Endothelial cell of umbilical vein (primary cell): ENCODE results near the gene ICAM1. TPM values are rescaled to one million over a fixed set of nuclear protein-coding genes. Genes with fewer than 3 reads are reported as not detected.

Source experiments
- BruUV-seq: library from RNA; stranded (reverse); fragments of 400-500 nt; replicated peaks from 2 replicates; lab custom pipeline; 2021; lab: Mats Ljungman, UMichigan
- CTCF ChIA-PET: fragments of 300-600, 350-600 bp; sonication (Branson Sonifier 250); formaldehyde crosslinking; loops from one replicate; lab custom pipeline; 2021; ENCODE audit warnings: antibody characterized with exemption, inconsistent platforms; lab: Charles Lee
- POLR2A ChIA-PET: fragments of 300-600, 350-600 bp; sonication (Branson Sonifier 250); formaldehyde crosslinking; loops from one replicate; lab custom pipeline; 2021; ENCODE audit warnings: antibody characterized with exemption, inconsistent platforms; lab: Charles Lee
- DNase-seq: peaks from one replicate; pipeline ENCODE4 v3.0.0-alpha.2; 2011; ENCODE audit warnings: low read depth, low spot score
- FAIRE-seq: peaks from 2 replicates; lab custom pipeline; 2011; peaks lifted over from hg19 to GRCh38; lab: Jason Lieb, UNC
- H2AFZ ChIP-seq: 2 replicates; pipeline ENCODE4 v1.6.0; 2012; ENCODE audit warnings: low read depth, low read length, control low read depth, inconsistent platforms
- H3K27ac ChIP-seq: 2 replicates; pipeline ENCODE4 v1.5.1; 2011; ENCODE audit warnings: low read depth, mild to moderate bottlenecking, control low read depth, low read length, moderate library complexity; ENCODE audit not compliant: insufficient read depth
- H3K27me3 ChIP-seq, 2 experiments: 2 replicates each; pipeline versions ENCODE4 v1.6.0 to v1.6.1; 2011; ENCODE audit warnings: low read length in 2 of 2, mixed read lengths in 1 of 2; ENCODE audit not compliant: control insufficient read depth in 2 of 2, insufficient read depth in 2 of 2
- H3K36me3 ChIP-seq, 2 experiments: 2 replicates in 1 of 2; 3 replicates in 1 of 2; pipeline ENCODE4 v1.5.1; 2011; ENCODE audit warnings: low read length in 2 of 2, mild to moderate bottlenecking in 1 of 2, moderate library complexity in 1 of 2; ENCODE audit not compliant: control insufficient read depth in 2 of 2, insufficient read depth in 2 of 2; ENCODE audit errors: extremely low read depth in 1 of 2
- H3K4me1 ChIP-seq: 3 replicates; pipeline ENCODE4 v1.5.1; 2011; ENCODE audit warnings: mild to moderate bottlenecking, low read length; ENCODE audit not compliant: control insufficient read depth, insufficient read depth; ENCODE audit errors: extremely low read depth
- H3K4me2 ChIP-seq: 2 replicates; pipeline ENCODE4 v1.6.1; 2011; ENCODE audit warnings: low read length, control low read depth, mixed read lengths; ENCODE audit not compliant: insufficient read depth
- H3K4me3 ChIP-seq, 3 experiments: fragments of 200-600 bp in 1 of 3; sonication (generic), shearing (Covaris generic) in 1 of 3; replicated peaks in 1 of 3; 2 replicates each; pipeline ENCODE4 v1.5.1; 2011 to 2016; ENCODE audit warnings: control low read depth in 3 of 3, low read length in 3 of 3, mild to moderate bottlenecking in 2 of 3, inconsistent platforms in 1 of 3, low read depth in 1 of 3, moderate library complexity in 1 of 3; ENCODE audit not compliant: insufficient read depth in 1 of 3
- H3K79me2 ChIP-seq: 2 replicates; pipeline ENCODE4 v1.6.0; 2012; ENCODE audit warnings: low read length, inconsistent platforms; ENCODE audit not compliant: control insufficient read depth, insufficient read depth
- H3K9ac ChIP-seq: replicated peaks from 2 replicates; pipeline ENCODE3; 2011; ENCODE audit warnings: low read length, control low read depth; ENCODE audit not compliant: insufficient read depth; ENCODE audit errors: extremely low read depth
- H3K9me1 ChIP-seq: replicated peaks from 3 replicates; pipeline ENCODE4 v1.6.0; 2011; ENCODE audit warnings: mild to moderate bottlenecking, low read length; ENCODE audit not compliant: control insufficient read depth, insufficient read depth; ENCODE audit errors: extremely low read depth
- H3K9me3 ChIP-seq: replicated peaks from 2 replicates; pipeline ENCODE4 v1.5.1; 2012; ENCODE audit warnings: low read length, inconsistent platforms; ENCODE audit not compliant: control insufficient read depth, insufficient read depth
- H4K20me1 ChIP-seq: replicated peaks from 2 replicates; pipeline ENCODE3; 2011; ENCODE audit warnings: mild to moderate bottlenecking, low read length; ENCODE audit not compliant: control insufficient read depth, insufficient read depth; ENCODE audit errors: extremely low read depth
- CTCF ChIP-seq, 2 donors: IDR thresholded peaks; 1 replicate in 1 of 2; 2 replicates in 1 of 2; pipeline ENCODE4 v1.5.1; 2011; ENCODE audit warnings: low read length in 2 of 2, mild to moderate bottlenecking in 2 of 2, moderate library complexity in 2 of 2, control low read depth in 1 of 2, inconsistent platforms in 1 of 2, low read depth in 1 of 2; ENCODE audit not compliant: insufficient read depth in 1 of 2; ENCODE audit errors: extremely low read depth in 1 of 2
- EZH2 ChIP-seq: IDR thresholded peaks from 2 replicates; pipeline ENCODE4 v1.6.1; 2012; ENCODE audit warnings: borderline replicate concordance, low read depth, mild to moderate bottlenecking, moderate library complexity, low read length, inconsistent platforms; ENCODE audit not compliant: severe bottlenecking
- FOS ChIP-seq: IDR thresholded peaks from 2 replicates; pipeline ENCODE4 v1.6.1; 2011; ENCODE audit warnings: mild to moderate bottlenecking, low read length, moderate library complexity, borderline replicate concordance; ENCODE audit not compliant: insufficient read depth
- GATA2 ChIP-seq: IDR thresholded peaks from 2 replicates; pipeline ENCODE4 v1.7.0; 2011; ENCODE audit warnings: low read depth, mild to moderate bottlenecking, moderate library complexity, mixed read lengths, low read length; ENCODE audit not compliant: insufficient read length, insufficient read depth
- JUN ChIP-seq: IDR thresholded peaks from 2 replicates; pipeline ENCODE4 v1.6.1; 2011; ENCODE audit warnings: borderline replicate concordance, low read depth; ENCODE audit not compliant: insufficient read length, insufficient read depth
- MYC ChIP-seq: IDR thresholded peaks from one replicate; pipeline ENCODE4 v1.6.1; 2011; ENCODE audit warnings: mild to moderate bottlenecking, low read depth, low read length
- POLR2A ChIP-seq: IDR thresholded peaks from 2 replicates; pipeline ENCODE4 v1.6.1; 2012; ENCODE audit warnings: low read depth, mild to moderate bottlenecking, control low read depth, low read length
- POLR2AphosphoS5 ChIP-seq: IDR thresholded peaks from 2 replicates; pipeline ENCODE4 v1.6.1; 2012; ENCODE audit warnings: low read depth, mild to moderate bottlenecking, control low read depth, low read length, moderate library complexity; ENCODE audit not compliant: insufficient read depth
- dilution Hi-C: fragments of 300-500 bp; cut with MboI; formaldehyde crosslinking; loops from one replicate; pipeline ENCODE4 v1.15.0; 2019; ENCODE audit warnings: low sequenced_read_pairs; ENCODE audit not compliant: extremely low pct_ligation_motif_present
- intact Hi-C: fragments of 100-400 bp; cut with micrococcal nuclease; formaldehyde crosslinking; loops from one replicate; pipeline ENCODE4 v1.10.0; 2022
- polyA plus RNA-seq, 4 experiments: library from polyadenylated mRNA; depleted of rRNA in 3 of 4; stranded (reverse) in 3 of 4; unstranded in 1 of 4; fragments of >200 nt; gene quantifications; 2 replicates each; pipeline versions ENCODE4 v1.2.1 to v1.2.3, GENCODE V29; 2011 to 2012; ENCODE audit warnings: missing spikeins in 1 of 4
- total RNA-seq: library from RNA; stranded (reverse); gene quantifications from 2 replicates; pipeline ENCODE4 v1.2.3, GENCODE V29; 2021
- TF ChIP-seq, protein P1 (sequence below): IDR thresholded peaks from 2 replicates; pipeline ENCODE4 v1.6.1; 2011; ENCODE audit not compliant: insufficient read depth, insufficient read length

ICAM1 gene
- total and polyA plus RNA-seq, 2 donors (not counting 3 experiments of a cell fraction or from before 2014, with no cell fraction given) = 20.5 to 30.4 TPM

GRCh38 chr19:10283301-10284064 is 12.6 kb downstream of the ICAM1 start:
- peaks cover 0 to 4% of the 10 kb centered on the region in 2 experiments for H3K36me3 ChIP-seq
- H3K79me2 ChIP-seq = no peaks in the 10 kb centered on the region
- no peaks in the 10 kb centered on the region for H3K9me3 ChIP-seq
- H3K4me2 ChIP-seq = no peak overlapping the region
- no peaks in the 10 kb centered on the region for H4K20me1 ChIP-seq
- FAIRE-seq (no peak), DNase-seq (no peak)
- intact Hi-C loops = no loop called here
- peaks cover 5% of the 10 kb centered on the region for H3K4me1 ChIP-seq
- no peak overlapping the region for H2AFZ ChIP-seq
- H3K27me3 ChIP-seq = peaks cover 0 to 3% of the 10 kb centered on the region in 2 experiments
- dilution Hi-C loops = no loop called here
- no peaks in the 10 kb centered on the region for H3K9me1 ChIP-seq
- H3K9ac ChIP-seq = no peak overlapping the region
- H3K27ac ChIP-seq = no peak overlapping the region
- ChIA-PET POLR2A (no interaction called here), CTCF (no interaction called here)
- no peak overlapping the region for H3K4me3 ChIP-seq
- BruUV-seq = no TSS peak
- TF ChIP-seq POLR2AphosphoS5 (no peak), FOS (no peak), JUN (no peak), CTCF (IDR thresholded peaks at IDR 0.05; ENCODE audit: extremely low read depth in 1 of 2, insufficient read depth in 1 of 2, low read depth in 1 of 2, low read length in 2 of 2) (no peak), MYC (no peak), EZH2 (no peak), POLR2A (no peak), GATA2 (no peak)
- TF ChIP-seq, protein P1, sequence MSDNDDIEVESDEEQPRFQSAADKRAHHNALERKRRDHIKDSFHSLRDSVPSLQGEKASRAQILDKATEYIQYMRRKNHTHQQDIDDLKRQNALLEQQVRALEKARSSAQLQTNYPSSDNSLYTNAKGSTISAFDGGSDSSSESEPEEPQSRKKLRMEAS = no peak
